Measurements from ENCODE around the gene SEMA3C.

DNA sequence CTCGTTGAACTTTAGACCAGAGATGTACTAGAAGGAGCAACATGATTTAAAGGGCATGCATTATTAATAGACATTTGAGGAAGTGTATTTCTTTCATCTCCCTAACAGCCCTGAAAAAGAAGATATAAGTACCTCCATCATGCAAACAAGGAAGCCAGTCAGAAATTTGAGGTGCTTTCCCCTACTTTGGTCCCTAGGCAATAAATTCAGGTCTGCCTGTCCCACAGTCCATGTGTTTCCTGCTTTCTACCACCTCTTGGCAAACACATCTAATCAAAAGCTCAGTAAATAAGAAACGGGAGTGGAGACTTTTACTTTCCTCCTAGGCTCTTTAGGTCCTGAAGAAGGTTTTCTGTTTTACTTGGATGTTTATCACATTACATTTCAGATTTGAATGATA, 5.2 kb upstream of the SEMA3C start:
- TF ChIP-seq, protein P1, sequence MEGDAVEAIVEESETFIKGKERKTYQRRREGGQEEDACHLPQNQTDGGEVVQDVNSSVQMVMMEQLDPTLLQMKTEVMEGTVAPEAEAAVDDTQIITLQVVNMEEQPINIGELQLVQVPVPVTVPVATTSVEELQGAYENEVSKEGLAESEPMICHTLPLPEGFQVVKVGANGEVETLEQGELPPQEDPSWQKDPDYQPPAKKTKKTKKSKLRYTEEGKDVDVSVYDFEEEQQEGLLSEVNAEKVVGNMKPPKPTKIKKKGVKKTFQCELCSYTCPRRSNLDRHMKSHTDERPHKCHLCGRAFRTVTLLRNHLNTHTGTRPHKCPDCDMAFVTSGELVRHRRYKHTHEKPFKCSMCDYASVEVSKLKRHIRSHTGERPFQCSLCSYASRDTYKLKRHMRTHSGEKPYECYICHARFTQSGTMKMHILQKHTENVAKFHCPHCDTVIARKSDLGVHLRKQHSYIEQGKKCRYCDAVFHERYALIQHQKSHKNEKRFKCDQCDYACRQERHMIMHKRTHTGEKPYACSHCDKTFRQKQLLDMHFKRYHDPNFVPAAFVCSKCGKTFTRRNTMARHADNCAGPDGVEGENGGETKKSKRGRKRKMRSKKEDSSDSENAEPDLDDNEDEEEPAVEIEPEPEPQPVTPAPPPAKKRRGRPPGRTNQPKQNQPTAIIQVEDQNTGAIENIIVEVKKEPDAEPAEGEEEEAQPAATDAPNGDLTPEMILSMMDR (IDR thresholded peaks at IDR 0.05) = no peak
- TF ChIP-seq EZH2 (IDR thresholded peaks at IDR 0.05; ENCODE audit: borderline replicate concordance, insufficient read depth, low read depth, low read length, poor library complexity, severe bottlenecking) = no peak

Data from B cell (primary cell).